ENCODE results near the gene KDM2A. TPM values are rescaled to one million over a fixed set of nuclear protein-coding genes. Genes with fewer than 3 reads are reported as not detected.

The KDM2A gene
- total and polyA plus RNA-seq, 2 experiments from 2014 or later: 25.0 to 54.1 TPM

DNA sequence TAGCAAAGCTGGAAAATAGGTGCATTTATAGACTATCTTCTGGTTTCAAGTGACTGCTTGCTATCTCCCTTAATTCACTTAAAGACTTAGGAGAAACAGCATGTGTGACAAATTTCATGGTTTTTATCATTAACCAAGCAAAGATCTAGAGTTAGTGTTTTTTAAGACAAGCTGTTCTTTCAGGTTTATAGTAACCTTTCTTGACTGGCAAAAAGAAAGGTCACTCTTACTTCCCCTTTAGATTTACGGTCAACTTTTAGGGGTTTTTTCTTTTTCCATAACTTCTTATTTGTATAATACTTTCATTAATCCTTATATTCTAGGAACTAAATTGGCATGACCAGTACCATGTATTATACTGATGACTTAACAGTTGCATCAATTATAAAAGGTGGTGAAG lies 46.6 kb downstream of the KDM2A start (continued):
- TF ChIP-seq, protein P1, sequence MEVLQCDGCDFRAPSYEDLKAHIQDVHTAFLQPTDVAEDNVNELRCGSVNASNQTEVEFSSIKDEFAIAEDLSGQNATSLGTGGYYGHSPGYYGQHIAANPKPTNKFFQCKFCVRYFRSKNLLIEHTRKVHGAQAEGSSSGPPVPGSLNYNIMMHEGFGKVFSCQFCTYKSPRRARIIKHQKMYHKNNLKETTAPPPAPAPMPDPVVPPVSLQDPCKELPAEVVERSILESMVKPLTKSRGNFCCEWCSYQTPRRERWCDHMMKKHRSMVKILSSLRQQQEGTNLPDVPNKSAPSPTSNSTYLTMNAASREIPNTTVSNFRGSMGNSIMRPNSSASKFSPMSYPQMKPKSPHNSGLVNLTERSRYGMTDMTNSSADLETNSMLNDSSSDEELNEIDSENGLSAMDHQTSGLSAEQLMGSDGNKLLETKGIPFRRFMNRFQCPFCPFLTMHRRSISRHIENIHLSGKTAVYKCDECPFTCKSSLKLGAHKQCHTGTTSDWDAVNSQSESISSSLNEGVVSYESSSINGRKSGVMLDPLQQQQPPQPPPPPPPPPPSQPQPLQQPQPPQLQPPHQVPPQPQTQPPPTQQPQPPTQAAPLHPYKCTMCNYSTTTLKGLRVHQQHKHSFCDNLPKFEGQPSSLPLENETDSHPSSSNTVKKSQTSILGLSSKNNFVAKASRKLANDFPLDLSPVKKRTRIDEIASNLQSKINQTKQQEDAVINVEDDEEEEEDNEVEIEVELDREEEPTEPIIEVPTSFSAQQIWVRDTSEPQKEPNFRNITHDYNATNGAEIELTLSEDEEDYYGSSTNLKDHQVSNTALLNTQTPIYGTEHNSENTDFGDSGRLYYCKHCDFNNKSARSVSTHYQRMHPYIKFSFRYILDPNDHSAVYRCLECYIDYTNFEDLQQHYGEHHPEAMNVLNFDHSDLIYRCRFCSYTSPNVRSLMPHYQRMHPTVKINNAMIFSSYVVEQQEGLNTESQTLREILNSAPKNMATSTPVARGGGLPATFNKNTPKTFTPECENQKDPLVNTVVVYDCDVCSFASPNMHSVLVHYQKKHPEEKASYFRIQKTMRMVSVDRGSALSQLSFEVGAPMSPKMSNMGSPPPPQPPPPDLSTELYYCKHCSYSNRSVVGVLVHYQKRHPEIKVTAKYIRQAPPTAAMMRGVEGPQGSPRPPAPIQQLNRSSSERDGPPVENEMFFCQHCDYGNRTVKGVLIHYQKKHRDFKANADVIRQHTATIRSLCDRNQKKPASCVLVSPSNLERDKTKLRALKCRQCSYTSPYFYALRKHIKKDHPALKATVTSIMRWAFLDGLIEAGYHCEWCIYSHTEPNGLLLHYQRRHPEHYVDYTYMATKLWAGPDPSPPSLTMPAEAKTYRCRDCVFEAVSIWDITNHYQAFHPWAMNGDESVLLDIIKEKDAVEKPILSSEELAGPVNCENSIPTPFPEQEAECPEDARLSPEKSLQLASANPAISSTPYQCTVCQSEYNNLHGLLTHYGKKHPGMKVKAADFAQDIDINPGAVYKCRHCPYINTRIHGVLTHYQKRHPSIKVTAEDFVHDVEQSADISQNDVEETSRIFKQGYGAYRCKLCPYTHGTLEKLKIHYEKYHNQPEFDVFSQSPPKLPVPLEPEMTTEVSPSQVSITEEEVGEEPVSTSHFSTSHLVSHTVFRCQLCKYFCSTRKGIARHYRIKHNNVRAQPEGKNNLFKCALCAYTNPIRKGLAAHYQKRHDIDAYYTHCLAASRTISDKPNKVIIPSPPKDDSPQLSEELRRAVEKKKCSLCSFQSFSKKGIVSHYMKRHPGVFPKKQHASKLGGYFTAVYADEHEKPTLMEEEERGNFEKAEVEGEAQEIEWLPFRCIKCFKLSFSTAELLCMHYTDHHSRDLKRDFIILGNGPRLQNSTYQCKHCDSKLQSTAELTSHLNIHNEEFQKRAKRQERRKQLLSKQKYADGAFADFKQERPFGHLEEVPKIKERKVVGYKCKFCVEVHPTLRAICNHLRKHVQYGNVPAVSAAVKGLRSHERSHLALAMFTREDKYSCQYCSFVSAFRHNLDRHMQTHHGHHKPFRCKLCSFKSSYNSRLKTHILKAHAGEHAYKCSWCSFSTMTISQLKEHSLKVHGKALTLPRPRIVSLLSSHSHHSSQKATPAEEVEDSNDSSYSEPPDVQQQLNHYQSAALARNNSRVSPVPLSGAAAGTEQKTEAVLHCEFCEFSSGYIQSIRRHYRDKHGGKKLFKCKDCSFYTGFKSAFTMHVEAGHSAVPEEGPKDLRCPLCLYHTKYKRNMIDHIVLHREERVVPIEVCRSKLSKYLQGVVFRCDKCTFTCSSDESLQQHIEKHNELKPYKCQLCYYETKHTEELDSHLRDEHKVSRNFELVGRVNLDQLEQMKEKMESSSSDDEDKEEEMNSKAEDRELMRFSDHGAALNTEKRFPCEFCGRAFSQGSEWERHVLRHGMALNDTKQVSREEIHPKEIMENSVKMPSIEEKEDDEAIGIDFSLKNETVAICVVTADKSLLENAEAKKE (CRISPR knock-in tag; IDR thresholded peaks at IDR 0.05): no peak
- TF ChIP-seq, protein P2, sequence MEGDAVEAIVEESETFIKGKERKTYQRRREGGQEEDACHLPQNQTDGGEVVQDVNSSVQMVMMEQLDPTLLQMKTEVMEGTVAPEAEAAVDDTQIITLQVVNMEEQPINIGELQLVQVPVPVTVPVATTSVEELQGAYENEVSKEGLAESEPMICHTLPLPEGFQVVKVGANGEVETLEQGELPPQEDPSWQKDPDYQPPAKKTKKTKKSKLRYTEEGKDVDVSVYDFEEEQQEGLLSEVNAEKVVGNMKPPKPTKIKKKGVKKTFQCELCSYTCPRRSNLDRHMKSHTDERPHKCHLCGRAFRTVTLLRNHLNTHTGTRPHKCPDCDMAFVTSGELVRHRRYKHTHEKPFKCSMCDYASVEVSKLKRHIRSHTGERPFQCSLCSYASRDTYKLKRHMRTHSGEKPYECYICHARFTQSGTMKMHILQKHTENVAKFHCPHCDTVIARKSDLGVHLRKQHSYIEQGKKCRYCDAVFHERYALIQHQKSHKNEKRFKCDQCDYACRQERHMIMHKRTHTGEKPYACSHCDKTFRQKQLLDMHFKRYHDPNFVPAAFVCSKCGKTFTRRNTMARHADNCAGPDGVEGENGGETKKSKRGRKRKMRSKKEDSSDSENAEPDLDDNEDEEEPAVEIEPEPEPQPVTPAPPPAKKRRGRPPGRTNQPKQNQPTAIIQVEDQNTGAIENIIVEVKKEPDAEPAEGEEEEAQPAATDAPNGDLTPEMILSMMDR (conservative IDR thresholded peaks at IDR 0.05; ENCODE audit: low read depth in 2 of 2): no peak
- TF ChIP-seq EZH2phosphoT487 (IDR thresholded peaks at IDR 0.05; ENCODE audit: unreplicated experiment) (no peak), ZNF331 (CRISPR knock-in tag; IDR thresholded peaks at IDR 0.05; ENCODE audit: low read depth) (no peak)
- TF ChIP-seq, protein P3, sequence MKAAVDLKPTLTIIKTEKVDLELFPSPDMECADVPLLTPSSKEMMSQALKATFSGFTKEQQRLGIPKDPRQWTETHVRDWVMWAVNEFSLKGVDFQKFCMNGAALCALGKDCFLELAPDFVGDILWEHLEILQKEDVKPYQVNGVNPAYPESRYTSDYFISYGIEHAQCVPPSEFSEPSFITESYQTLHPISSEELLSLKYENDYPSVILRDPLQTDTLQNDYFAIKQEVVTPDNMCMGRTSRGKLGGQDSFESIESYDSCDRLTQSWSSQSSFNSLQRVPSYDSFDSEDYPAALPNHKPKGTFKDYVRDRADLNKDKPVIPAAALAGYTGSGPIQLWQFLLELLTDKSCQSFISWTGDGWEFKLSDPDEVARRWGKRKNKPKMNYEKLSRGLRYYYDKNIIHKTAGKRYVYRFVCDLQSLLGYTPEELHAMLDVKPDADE (IDR thresholded peaks at IDR 0.05): no peak

DNA sequence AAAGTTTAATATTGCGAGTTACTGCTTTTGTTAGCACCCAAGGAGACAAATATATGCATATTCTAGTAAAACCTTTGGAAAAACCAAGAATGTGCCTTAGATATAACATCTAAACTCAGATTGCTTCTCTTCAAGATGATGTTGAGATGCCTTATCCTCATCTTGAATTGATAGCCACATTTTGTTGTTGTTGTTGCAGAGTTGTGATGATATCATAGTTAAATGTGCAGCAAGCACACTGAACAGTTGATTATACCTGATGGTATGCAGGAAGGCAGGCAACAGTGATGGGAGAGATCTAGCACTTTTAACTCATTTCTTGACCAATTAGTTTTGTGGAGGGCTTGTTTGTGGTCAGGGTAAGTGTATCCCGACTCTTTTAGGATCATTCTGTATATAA lies 48.0 kb downstream of the KDM2A start:
- no peaks in the 10 kb centered on the region for H3K4me1 ChIP-seq (ENCODE audit: insufficient read depth)
- H3K9me3 Mint-ChIP-seq: no peaks in the 10 kb centered on the region
- no peaks in the 10 kb centered on the region for H3F3A ChIP-seq (replicated peaks; ENCODE audit: low read depth)
- peaks cover 7% of the 10 kb centered on the region; the same call in 2 of the 3 replicates for H3K36me3 Mint-ChIP-seq (ENCODE audit: low read depth)
- H3K36me3 ChIP-seq (ENCODE audit: insufficient read depth): no peaks in the 10 kb centered on the region
- no peak overlapping the region for H2AFZ ChIP-seq
- no peak overlapping the region for H3K4me3 ChIP-seq
- H3K4me2 ChIP-seq: no peak overlapping the region
- peaks cover 93% of the 10 kb centered on the region for H3K79me2 ChIP-seq (replicated peaks; ENCODE audit: insufficient read depth)
- peaks cover 5% of the 10 kb centered on the region for H3K27me3 Mint-ChIP-seq (ENCODE audit: insufficient read depth, low read depth, poor library complexity)
- no peak for ATAC-seq
- DNase-seq (ENCODE audit: low spot score): no peak
- H3K27ac Mint-ChIP-seq: no peak overlapping the region
- H3K27me3 ChIP-seq (ENCODE audit: insufficient read depth): no peaks in the 10 kb centered on the region
- no peak overlapping the region for H3K4me3 Mint-ChIP-seq
- no peaks in the 10 kb centered on the region for H3K4me1 Mint-ChIP-seq
- no peaks in the 10 kb centered on the region for H3K9me2 ChIP-seq (ENCODE audit: insufficient read depth)
- no peak overlapping the region for H3K27ac ChIP-seq (ENCODE audit: low read depth)
- H4K20me1 ChIP-seq (replicated peaks; ENCODE audit: insufficient read depth): peaks cover 35% of the 10 kb centered on the region
- TF ChIP-seq STAT1 (IDR thresholded peaks at IDR 0.05; ENCODE audit: unreplicated experiment): no peak
- TF ChIP-seq, protein P1 (CRISPR knock-in tag; IDR thresholded peaks at IDR 0.05): no peak
- TF ChIP-seq ZNF114 (CRISPR knock-in tag; IDR thresholded peaks at IDR 0.05): no peak

Measured in GM23338 (cell line).